H9 (cell line): ENCODE measurements around the gene ICAM2. TPM values are rescaled to one million over a fixed set of nuclear protein-coding genes. Genes with fewer than 3 reads are reported as not detected.

Experiments
- DNase-seq: peaks from one replicate; pipeline ENCODE4 v3.0.0-alpha.2; 2017
- H2AFZ ChIP-seq: one replicate; pipeline ENCODE4 v1.6.1; 2013; ENCODE audit warnings: mild to moderate bottlenecking, low read length, control low read depth, moderate library complexity
- H2AK5ac ChIP-seq: 2 replicates; pipeline ENCODE4 v1.6.1; 2013; ENCODE audit warnings: low read length, control low read depth, mixed read lengths; ENCODE audit not compliant: insufficient read length
- H2BK120ac ChIP-seq: one replicate; pipeline ENCODE4 v1.6.1; 2013; ENCODE audit warnings: low read depth, mild to moderate bottlenecking, low read length, control low read depth, inconsistent platforms; ENCODE audit not compliant: poor library complexity, severe bottlenecking
- H2BK12ac ChIP-seq: 2 replicates; pipeline ENCODE4 v1.6.1; 2013; ENCODE audit warnings: low read length, control low read depth, mixed read lengths, low read depth; ENCODE audit not compliant: insufficient read length
- H2BK15ac ChIP-seq: 2 replicates; pipeline ENCODE4 v1.6.1; 2013; ENCODE audit warnings: low read depth, low read length, control low read depth
- H2BK20ac ChIP-seq: one replicate; pipeline ENCODE4 v1.6.1; 2013; ENCODE audit warnings: low read depth, mild to moderate bottlenecking, low read length, control low read depth, inconsistent platforms; ENCODE audit not compliant: poor library complexity, severe bottlenecking
- H2BK5ac ChIP-seq: 2 replicates; pipeline ENCODE4 v1.6.1; 2013; ENCODE audit warnings: low read length, control low read depth, mixed read lengths; ENCODE audit not compliant: insufficient read length
- H3K14ac ChIP-seq: 2 replicates; pipeline ENCODE4 v1.6.1; 2013; ENCODE audit warnings: low read length, control low read depth; ENCODE audit not compliant: insufficient read depth
- H3K18ac ChIP-seq: 2 replicates; pipeline ENCODE4 v1.6.1; 2013; ENCODE audit warnings: low read depth, mild to moderate bottlenecking, mixed read lengths, low read length, control low read depth; ENCODE audit not compliant: insufficient read length
- H3K23ac ChIP-seq: 2 replicates; pipeline ENCODE4 v1.6.1; 2013; ENCODE audit warnings: low read length, control low read depth, mixed read lengths, low read depth; ENCODE audit not compliant: insufficient read length
- H3K23me2 ChIP-seq: 2 replicates; pipeline ENCODE4 v1.6.1; 2013; ENCODE audit warnings: low read depth, mild to moderate bottlenecking, mixed read lengths, low read length, control low read depth; ENCODE audit not compliant: insufficient read length, poor library complexity, severe bottlenecking
- H3K27ac ChIP-seq: 2 replicates; pipeline ENCODE4 v1.5.1; 2013; ENCODE audit warnings: low read length, control low read depth, mixed read lengths, low read depth; ENCODE audit not compliant: insufficient read length
- H3K27me3 ChIP-seq: 2 replicates; pipeline ENCODE4 v1.6.1; 2013; ENCODE audit warnings: low read length, control low read depth, inconsistent platforms; ENCODE audit not compliant: insufficient read depth
- H3K4ac ChIP-seq: 2 replicates; pipeline ENCODE4 v1.6.1; 2013; ENCODE audit warnings: low read depth, mild to moderate bottlenecking, control low read depth, inconsistent platforms, low read length, moderate library complexity
- H3K4me1 ChIP-seq: 2 replicates; pipeline ENCODE4 v1.6.1; 2013; ENCODE audit warnings: low read length, control low read depth, inconsistent platforms; ENCODE audit not compliant: insufficient read depth
- H3K4me2 ChIP-seq: 2 replicates; pipeline ENCODE4 v1.6.1; 2013; ENCODE audit warnings: low read length, control low read depth, mixed read lengths; ENCODE audit not compliant: insufficient read length, insufficient read depth
- H3K56ac ChIP-seq: 2 replicates; pipeline ENCODE4 v1.6.1; 2013; ENCODE audit warnings: low read depth, mild to moderate bottlenecking, mixed read lengths, low read length, control low read depth; ENCODE audit not compliant: insufficient read length
- H3K79me1 ChIP-seq: 2 replicates; pipeline ENCODE4 v1.6.1; 2013; ENCODE audit warnings: low read depth, mild to moderate bottlenecking, moderate library complexity, low read length, control low read depth, inconsistent platforms; ENCODE audit not compliant: insufficient read depth, poor library complexity, severe bottlenecking
- H3K79me2 ChIP-seq: 2 replicates; pipeline ENCODE4 v1.6.1; 2013; ENCODE audit warnings: low read length, control low read depth, inconsistent platforms; ENCODE audit not compliant: insufficient read depth
- H3K9ac ChIP-seq: 2 replicates; pipeline ENCODE4 v1.6.1; 2013; ENCODE audit warnings: low read length, control low read depth, mixed read lengths; ENCODE audit not compliant: insufficient read length; ENCODE audit errors: extremely low read depth
- H3K9me3 ChIP-seq: one replicate; pipeline ENCODE4 v1.6.1; 2013; ENCODE audit warnings: low read depth, low read length, inconsistent platforms; ENCODE audit not compliant: control insufficient read depth
- H3T11ph ChIP-seq: one replicate; pipeline ENCODE4 v1.6.1; 2013; ENCODE audit warnings: mild to moderate bottlenecking, low read length, control low read depth, inconsistent platforms
- H4K20me1 ChIP-seq: one replicate; pipeline ENCODE4 v1.6.1; 2013; ENCODE audit not compliant: control insufficient read depth, insufficient read length, insufficient read depth
- H4K5ac ChIP-seq: 2 replicates; pipeline ENCODE4 v1.6.1; 2013; ENCODE audit warnings: low read depth, mild to moderate bottlenecking, mixed read lengths, low read length, control low read depth; ENCODE audit not compliant: insufficient read length
- H4K8ac ChIP-seq: replicated peaks from 2 replicates; pipeline ENCODE4 v1.6.1; 2013; ENCODE audit warnings: low read length, control low read depth, mixed read lengths, low read depth; ENCODE audit not compliant: insufficient read length
- H4K91ac ChIP-seq: 2 replicates; pipeline ENCODE4 v1.6.1; 2013; ENCODE audit warnings: low read depth, mild to moderate bottlenecking, moderate library complexity, mixed read lengths, low read length, control low read depth; ENCODE audit not compliant: insufficient read length
- H3K27ac Mint-ChIP-seq, 3 experiments: 2 replicates in 2 of 3; 3 replicates in 1 of 3; pipeline ENCODE4 v1.8.0; 2020 to 2021; ENCODE audit warnings: mixed read lengths in 3 of 3, mild to moderate bottlenecking in 1 of 3, moderate library complexity in 1 of 3
- H3K27me3 Mint-ChIP-seq: 2 replicates; pipeline ENCODE4 v1.8.0; 2021; ENCODE audit warnings: low read depth, mild to moderate bottlenecking, moderate library complexity, mixed read lengths
- H3K36me3 Mint-ChIP-seq, 3 experiments: 2 replicates in 2 of 3; 3 replicates in 1 of 3; pipeline ENCODE4 v1.8.0; 2020 to 2021; ENCODE audit warnings: low read depth in 3 of 3, mixed read lengths in 3 of 3; ENCODE audit not compliant: insufficient read depth in 1 of 3
- H3K4me1 Mint-ChIP-seq, 2 experiments: 2 replicates each; pipeline ENCODE4 v1.8.0; 2020; ENCODE audit warnings: mixed read lengths in 2 of 2
- H3K4me3 Mint-ChIP-seq, 2 experiments: 2 replicates in 1 of 2; 3 replicates in 1 of 2; pipeline ENCODE4 v1.8.0; 2020 to 2021; ENCODE audit warnings: mild to moderate bottlenecking in 2 of 2, mixed read lengths in 2 of 2, moderate library complexity in 1 of 2
- H3K9me3 Mint-ChIP-seq, 2 experiments: 2 replicates in 1 of 2; 3 replicates in 1 of 2; pipeline ENCODE4 v1.8.0; 2020; ENCODE audit warnings: mild to moderate bottlenecking in 2 of 2, mixed read lengths in 2 of 2, moderate library complexity in 1 of 2
- WGBS: extraction: QIAGEN DNeasy Blood & Tissue Kit; methylation state at CpG from one replicate; pipeline ENCODE4 v1.1.7; 2013; ENCODE audit warnings: missing lambda C conversion rate, low lambda C conversion rate, mixed read lengths; ENCODE audit not compliant: insufficient read length; ENCODE audit errors: extremely low coverage; 5-methylcytosine and 5-hydroxymethylcytosine counted together
- total RNA-seq: library from RNA; stranded (reverse); gene quantifications from 2 replicates; pipeline ENCODE4 v1.2.1, GENCODE V29; 2021
- TF ChIP-seq, protein P1 (sequence below): fragments of 200-600 bp; sonication (generic); conservative IDR thresholded peaks from 3 replicates; pipeline ENCODE4 v1.8.0; 2021; ENCODE audit warnings: antibody characterized with exemption, mild to moderate bottlenecking

The ICAM2 gene
- total RNA-seq, 1 experiment from 2014 or later, result 0.28 TPM

DNA sequence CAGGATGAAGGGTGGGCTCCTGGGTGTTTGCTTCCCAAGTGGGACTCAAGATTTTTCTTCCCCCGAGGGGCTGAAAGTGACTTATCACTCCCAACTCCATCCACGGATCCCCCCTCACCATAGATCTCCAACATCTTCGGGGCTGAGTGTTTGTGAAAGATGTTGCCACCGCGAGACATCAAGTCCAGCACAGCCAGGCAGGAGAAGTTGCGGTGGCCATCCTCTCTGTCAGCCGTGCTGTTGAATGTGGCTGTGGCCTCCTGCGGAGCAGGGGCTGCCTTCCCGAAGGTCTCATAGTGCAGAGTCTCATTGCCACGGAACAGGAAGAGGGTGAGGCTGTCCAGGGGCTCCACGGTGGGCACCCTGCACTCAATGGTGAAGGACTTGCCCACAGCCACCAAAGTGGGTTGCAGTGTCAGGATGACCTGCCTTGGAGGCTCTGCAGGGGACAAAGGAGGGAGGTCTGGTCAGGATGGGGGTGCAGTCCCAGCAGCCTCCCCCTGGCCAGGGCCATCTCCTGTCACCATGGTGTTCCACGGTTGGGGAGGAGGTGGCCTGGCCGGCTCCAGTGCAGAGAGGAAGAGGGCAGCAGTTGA lies 16.8 kb downstream of the ICAM2 start:
- Histone ChIP-seq H3K23ac (no peak overlapping the region), H3T11ph (no peak overlapping the region), H3K14ac (no peak overlapping the region), H4K5ac (no peak overlapping the region), H3K79me2 (no peaks in the 10 kb centered on the region), H3K79me1 (no peaks in the 10 kb centered on the region), H2BK5ac (no peak overlapping the region), H3K9me3 (no peaks in the 10 kb centered on the region), H3K56ac (no peak overlapping the region), H3K27ac (no peak overlapping the region), H3K18ac (no peak overlapping the region), H4K20me1 (no peaks in the 10 kb centered on the region), H2BK20ac (no peak overlapping the region), H2AK5ac (no peak overlapping the region), H3K23me2 (peaks cover 2% of the 10 kb centered on the region), H4K8ac (no peak overlapping the region), H3K4ac (no peak overlapping the region), H3K4me2 (no peak overlapping the region), H4K91ac (no peak overlapping the region), H3K27me3 (no peaks in the 10 kb centered on the region), H2BK12ac (no peak overlapping the region), H2AFZ (no peak overlapping the region), H3K9ac (no peak overlapping the region), H2BK120ac (no peak overlapping the region), H3K4me1 (no peaks in the 10 kb centered on the region), H2BK15ac (no peak overlapping the region)
- Mint-ChIP-seq H3K4me3 (no peak overlapping the region), H3K27me3 (peaks cover 18% of the 10 kb centered on the region), H3K4me1 (peaks cover 6 to 23% of the 10 kb centered on the region in 2 experiments), H3K36me3 (0 out of 7 replicates have a peak, but pooled peaks cover 0 to 2% (median 0%) of the 10 kb centered on the region in 3 experiments), H3K9me3 (no peaks in the 10 kb centered on the region; a peak in 1 of 5 replicates), H3K27ac (no peak overlapping the region; a peak in 2 of 7 replicates)
- no CpG with 5 or more reads among the region's 13 CpGs for WGBS
- DNase-seq, result peak; percentile 24
- TF ChIP-seq, protein P1, sequence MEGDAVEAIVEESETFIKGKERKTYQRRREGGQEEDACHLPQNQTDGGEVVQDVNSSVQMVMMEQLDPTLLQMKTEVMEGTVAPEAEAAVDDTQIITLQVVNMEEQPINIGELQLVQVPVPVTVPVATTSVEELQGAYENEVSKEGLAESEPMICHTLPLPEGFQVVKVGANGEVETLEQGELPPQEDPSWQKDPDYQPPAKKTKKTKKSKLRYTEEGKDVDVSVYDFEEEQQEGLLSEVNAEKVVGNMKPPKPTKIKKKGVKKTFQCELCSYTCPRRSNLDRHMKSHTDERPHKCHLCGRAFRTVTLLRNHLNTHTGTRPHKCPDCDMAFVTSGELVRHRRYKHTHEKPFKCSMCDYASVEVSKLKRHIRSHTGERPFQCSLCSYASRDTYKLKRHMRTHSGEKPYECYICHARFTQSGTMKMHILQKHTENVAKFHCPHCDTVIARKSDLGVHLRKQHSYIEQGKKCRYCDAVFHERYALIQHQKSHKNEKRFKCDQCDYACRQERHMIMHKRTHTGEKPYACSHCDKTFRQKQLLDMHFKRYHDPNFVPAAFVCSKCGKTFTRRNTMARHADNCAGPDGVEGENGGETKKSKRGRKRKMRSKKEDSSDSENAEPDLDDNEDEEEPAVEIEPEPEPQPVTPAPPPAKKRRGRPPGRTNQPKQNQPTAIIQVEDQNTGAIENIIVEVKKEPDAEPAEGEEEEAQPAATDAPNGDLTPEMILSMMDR, result no peak
